Nephron (organoid): ENCODE measurements around the gene DPEP1.

Experiments
- H3K27ac Mint-ChIP-seq, 3 experiments: 2 replicates each; pipeline ENCODE4 v1.8.0; 2020; ENCODE audit warnings: mixed read lengths in 3 of 3, mild to moderate bottlenecking in 2 of 3, moderate library complexity in 1 of 3
- H3K27me3 Mint-ChIP-seq: 2 replicates; pipeline ENCODE4 v1.8.0; 2021; ENCODE audit warnings: low read depth, mild to moderate bottlenecking, moderate library complexity, mixed read lengths
- H3K36me3 Mint-ChIP-seq: 2 replicates; pipeline ENCODE4 v1.8.0; 2020; ENCODE audit warnings: low read depth, mixed read lengths
- H3K4me1 Mint-ChIP-seq: 2 replicates; pipeline ENCODE4 v1.8.0; 2020; ENCODE audit warnings: mixed read lengths
- H3K4me3 Mint-ChIP-seq, 3 experiments: 2 replicates each; pipeline ENCODE4 v1.8.0; 2020; ENCODE audit warnings: mild to moderate bottlenecking in 3 of 3, mixed read lengths in 3 of 3, moderate library complexity in 2 of 3
- H3K9me3 Mint-ChIP-seq: 2 replicates; pipeline ENCODE4 v1.8.0; 2020; ENCODE audit warnings: mixed read lengths
- TF ChIP-seq, protein P1 (sequence below), 3 experiments: fragments of 200-600 bp; sonication (generic); IDR thresholded peaks; one replicate each; pipeline ENCODE4 v1.5.0; 2021; ENCODE audit warnings: antibody characterized with exemption in 3 of 3; ENCODE audit not compliant: unreplicated experiment in 3 of 3

Gene DPEP1

DNA sequence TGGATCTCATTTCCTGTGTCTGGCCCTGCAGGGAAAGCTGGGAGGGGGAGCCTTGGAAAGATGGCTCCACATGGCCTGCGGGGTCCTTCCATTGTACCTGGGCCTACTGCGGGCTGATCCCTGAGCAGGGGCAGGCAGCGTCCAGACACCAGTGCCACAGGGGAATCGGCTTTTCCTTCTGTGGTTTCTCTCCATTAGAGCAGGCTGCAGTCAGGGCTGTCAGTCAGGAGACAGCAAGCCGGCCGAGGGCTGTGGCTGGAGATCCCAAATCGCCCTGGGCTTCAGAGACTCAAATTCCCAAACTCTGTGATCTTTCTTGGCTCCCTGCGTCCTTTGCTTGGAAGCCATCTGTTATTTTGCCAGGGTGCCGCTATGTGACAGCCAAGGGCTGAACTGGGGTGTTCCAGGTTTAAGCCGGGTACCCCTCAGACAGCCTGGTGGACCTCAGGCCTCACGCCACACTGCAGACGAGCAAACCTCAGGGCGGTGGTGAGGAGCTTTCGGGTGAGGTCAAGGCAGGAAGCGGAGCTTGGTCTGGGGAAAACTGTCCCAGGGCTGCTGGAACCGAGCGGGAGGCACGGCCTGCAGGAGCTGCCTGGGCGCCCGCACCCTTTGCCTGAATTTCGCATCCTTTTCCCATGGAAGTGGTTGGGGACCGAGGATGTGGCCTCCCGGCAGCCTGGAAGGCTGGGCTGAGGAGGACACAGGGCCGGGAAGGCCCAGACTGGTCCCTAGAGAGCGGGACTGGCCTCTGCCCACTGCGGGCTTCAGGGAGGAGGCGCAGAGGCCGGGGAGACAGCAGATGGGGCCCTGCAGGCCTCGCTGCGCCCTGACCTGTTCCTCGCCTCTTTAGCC, 39.4 kb upstream of the DPEP1 start:
- Mint-ChIP-seq H3K27ac (no peak overlapping the region), H3K27me3 (peaks cover 51% of the 10 kb centered on the region), H3K4me3 (peak overlapping the region in 1 of 3 experiments; percentile 40), H3K4me1 (peaks cover 4% of the 10 kb centered on the region), H3K36me3 (no peaks in the 10 kb centered on the region), H3K9me3 (no peaks in the 10 kb centered on the region)
- TF ChIP-seq, protein P1, sequence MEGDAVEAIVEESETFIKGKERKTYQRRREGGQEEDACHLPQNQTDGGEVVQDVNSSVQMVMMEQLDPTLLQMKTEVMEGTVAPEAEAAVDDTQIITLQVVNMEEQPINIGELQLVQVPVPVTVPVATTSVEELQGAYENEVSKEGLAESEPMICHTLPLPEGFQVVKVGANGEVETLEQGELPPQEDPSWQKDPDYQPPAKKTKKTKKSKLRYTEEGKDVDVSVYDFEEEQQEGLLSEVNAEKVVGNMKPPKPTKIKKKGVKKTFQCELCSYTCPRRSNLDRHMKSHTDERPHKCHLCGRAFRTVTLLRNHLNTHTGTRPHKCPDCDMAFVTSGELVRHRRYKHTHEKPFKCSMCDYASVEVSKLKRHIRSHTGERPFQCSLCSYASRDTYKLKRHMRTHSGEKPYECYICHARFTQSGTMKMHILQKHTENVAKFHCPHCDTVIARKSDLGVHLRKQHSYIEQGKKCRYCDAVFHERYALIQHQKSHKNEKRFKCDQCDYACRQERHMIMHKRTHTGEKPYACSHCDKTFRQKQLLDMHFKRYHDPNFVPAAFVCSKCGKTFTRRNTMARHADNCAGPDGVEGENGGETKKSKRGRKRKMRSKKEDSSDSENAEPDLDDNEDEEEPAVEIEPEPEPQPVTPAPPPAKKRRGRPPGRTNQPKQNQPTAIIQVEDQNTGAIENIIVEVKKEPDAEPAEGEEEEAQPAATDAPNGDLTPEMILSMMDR (IDR thresholded peaks at IDR 0.05; ENCODE audit: unreplicated experiment in 3 of 3), result no peak

DNA sequence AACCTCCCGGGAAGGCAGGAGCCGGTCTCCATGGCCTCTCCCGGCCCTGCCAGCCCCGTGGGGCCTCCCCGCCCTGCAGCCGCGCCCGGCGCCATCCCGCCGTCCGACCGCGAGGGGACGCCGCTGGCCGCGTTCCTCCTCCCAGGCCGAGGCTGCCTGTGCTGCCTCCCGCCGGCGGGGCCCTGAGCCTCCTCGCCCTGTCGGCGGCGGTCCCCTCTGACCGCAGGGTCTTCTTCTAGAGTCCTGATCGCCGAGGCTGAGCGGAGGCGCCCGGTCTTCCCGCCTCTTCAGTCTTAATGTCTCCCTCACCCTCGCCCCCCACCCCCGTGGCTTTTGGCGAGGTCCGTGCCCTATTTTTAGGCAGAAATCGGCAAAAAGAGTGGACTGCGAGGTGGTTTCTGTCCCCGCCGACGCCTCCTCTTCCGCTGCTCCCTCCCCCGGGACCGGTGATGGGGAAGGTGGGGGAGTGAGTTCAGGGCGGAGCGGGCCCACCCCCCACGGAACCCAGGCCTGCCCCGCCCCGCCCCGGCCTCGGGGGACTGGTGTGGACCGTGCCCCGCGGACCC, 38.7 kb upstream of the DPEP1 start:
- Mint-ChIP-seq H3K9me3 (no peaks in the 10 kb centered on the region), H3K4me3 (peak overlapping the region in 1 of 3 experiments; percentile 62), H3K27ac (no peak overlapping the region), H3K4me1 (peaks cover 4% of the 10 kb centered on the region), H3K27me3 (peaks cover 51% of the 10 kb centered on the region), H3K36me3 (no peaks in the 10 kb centered on the region)
- TF ChIP-seq, protein P1 (IDR thresholded peaks at IDR 0.05; ENCODE audit: unreplicated experiment in 3 of 3), result peak; percentile 66 to 87 (median 67)

DNA sequence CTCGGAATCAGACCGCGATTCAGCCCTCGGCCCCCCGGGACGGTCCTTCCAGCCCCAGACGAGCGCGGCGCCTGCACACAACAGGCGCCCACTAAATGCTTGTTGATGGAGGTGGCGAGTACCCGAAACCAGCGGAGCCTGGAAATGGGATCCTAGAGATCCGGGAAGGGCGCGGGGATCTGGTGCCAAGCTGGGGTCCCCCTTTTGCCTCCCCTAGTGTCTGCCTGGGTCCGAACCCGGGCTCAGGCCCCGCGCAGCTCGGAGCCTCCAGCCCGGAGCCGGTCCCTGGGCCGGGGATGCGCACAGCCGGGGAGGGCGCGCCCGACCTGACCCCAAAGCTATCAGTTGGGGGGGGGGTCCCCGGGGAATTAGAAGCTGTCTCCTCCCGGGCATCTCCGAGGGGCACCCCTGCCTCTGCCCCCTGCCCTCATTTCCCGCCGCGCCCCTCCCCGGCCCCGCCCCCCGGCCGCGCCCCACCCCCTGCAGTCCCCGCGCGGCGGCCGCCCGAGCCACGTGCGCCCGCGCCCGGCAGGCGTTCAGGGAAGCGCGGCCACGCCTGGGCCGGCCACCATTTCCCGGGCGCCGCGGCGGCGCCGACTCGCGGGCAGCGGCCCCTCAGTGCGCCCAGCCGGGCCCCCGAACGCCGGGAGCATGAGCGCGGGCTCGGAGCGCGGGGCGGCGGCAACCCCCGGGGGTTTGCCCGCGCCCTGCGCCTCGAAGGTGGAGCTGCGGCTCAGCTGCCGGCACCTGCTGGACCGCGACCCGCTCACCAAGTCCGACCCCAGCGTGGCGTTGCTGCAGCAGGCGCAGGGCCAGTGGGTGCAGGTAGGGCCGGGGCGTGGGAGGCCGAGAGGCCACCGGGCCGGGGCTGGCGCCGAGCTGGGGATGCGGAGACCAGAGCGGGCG, 37.9 kb upstream of the DPEP1 start, which contains the start of gene CPNE7:
CPNE7 (plus strand) TSS at position 512 of the 906 bp plus-strand sequence; CDS start at position 652, 140 bp downstream.
- Mint-ChIP-seq H3K4me3 (peak within 1 kb of the TSS in 1 of 3 experiments; percentile 62), H3K4me1 (peaks cover 4% of the 10 kb centered on the region), H3K27me3 (peaks cover 51% of the 10 kb centered on the region), H3K36me3 (no peaks in the 10 kb centered on the region), H3K9me3 (no peaks in the 10 kb centered on the region), H3K27ac (no peak within 1 kb of the TSS)
- TF ChIP-seq, protein P1 (IDR thresholded peaks at IDR 0.05; ENCODE audit: unreplicated experiment in 3 of 3), result no peak

DNA sequence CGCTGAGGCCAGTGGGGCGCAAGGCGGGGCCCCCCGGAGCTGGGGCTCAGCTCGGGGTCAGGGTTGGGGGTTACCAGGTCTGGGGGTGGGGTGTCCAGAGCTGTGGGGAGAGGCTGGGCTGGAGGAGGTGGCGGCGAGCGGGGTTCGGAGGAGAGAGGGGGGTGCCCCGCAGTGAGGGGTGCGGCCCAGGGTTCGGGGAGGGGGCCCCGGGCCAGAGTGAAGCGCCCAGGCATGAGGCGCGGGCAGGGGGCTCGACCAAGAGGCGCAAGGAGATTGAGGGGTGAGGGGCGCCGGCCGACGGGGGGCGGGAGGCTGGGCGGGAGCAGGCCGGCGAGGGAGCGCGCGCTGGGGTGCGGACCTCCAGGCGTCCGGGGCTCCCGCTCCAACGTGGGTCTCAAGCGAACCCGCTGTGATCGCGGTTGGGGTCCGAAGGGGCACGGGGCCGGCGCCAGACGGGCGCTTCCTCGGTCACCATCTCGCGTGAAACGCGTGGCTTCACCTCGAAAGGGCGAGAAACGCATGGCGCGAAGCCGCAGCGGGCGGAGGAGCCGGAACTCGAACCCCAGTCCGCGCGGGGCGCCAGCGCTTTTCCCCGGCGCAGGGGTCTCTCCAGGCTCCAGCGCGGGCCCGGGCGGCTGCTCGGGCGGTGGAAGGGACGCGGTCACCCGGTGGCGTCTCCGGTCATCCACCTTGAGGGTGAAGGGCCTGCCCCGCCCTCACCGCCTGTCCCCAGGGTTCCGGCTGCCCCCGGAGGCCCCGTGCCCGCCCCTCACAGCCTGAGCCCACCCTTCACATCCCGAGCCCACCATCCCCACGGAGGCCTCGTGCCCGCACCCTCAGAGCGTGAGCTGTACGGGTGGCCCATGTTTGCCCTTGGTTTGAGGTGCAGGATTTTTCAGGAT, 37.0 kb upstream of the DPEP1 start:
- Mint-ChIP-seq H3K9me3 (no peaks in the 10 kb centered on the region), H3K36me3 (no peaks in the 10 kb centered on the region), H3K4me1 (peaks cover 4% of the 10 kb centered on the region), H3K27me3 (peaks cover 51% of the 10 kb centered on the region), H3K27ac (no peak overlapping the region), H3K4me3 (no peak overlapping the region)
- TF ChIP-seq, protein P1 (IDR thresholded peaks at IDR 0.05; ENCODE audit: unreplicated experiment in 3 of 3), result no peak
